Effector memory CD4-positive, alpha-beta T cell (primary cell): ENCODE data around the gene SFSWAP.

Experiments used
- DNase-seq, 3 donors: peaks; one replicate each; pipeline ENCODE4 v3.0.0-alpha.2; 2020
- H3K27ac ChIP-seq: 2 replicates; pipeline ENCODE4 v1.7.0; 2013; ENCODE audit warnings: mild to moderate bottlenecking, low read length, moderate library complexity; ENCODE audit not compliant: insufficient read depth, poor library complexity, severe bottlenecking
- H3K27me3 ChIP-seq: replicated peaks from 2 replicates; pipeline ENCODE4 v1.7.0; 2013; ENCODE audit warnings: mild to moderate bottlenecking, low read length; ENCODE audit not compliant: insufficient read depth, control insufficient read depth, poor library complexity, severe bottlenecking
- H3K36me3 ChIP-seq: 2 replicates; pipeline ENCODE4 v1.7.0; 2013; ENCODE audit warnings: mild to moderate bottlenecking, low read length, moderate library complexity; ENCODE audit not compliant: control insufficient read depth, insufficient read depth
- H3K4me1 ChIP-seq: 2 replicates; pipeline ENCODE4 v1.7.0; 2013; ENCODE audit warnings: low read length, mild to moderate bottlenecking; ENCODE audit not compliant: control insufficient read depth, insufficient read depth, poor library complexity, severe bottlenecking
- H3K4me3 ChIP-seq: 2 replicates; pipeline ENCODE4 v1.7.0; 2013; ENCODE audit warnings: low read length, low read depth, mild to moderate bottlenecking; ENCODE audit not compliant: insufficient read depth, poor library complexity, severe bottlenecking
- H3K9me3 ChIP-seq: 2 replicates; pipeline ENCODE4 v1.7.0; 2013; ENCODE audit warnings: mild to moderate bottlenecking, low read length, moderate library complexity; ENCODE audit not compliant: control insufficient read depth

Gene SFSWAP

GRCh38 chr12:131836193-131836592 is 125.3 kb downstream of the SFSWAP start:
- Histone ChIP-seq H3K4me3 (no peak overlapping the region), H3K4me1 (no peaks in the 10 kb centered on the region), H3K27ac (no peak overlapping the region), H3K27me3 (no peaks in the 10 kb centered on the region), H3K36me3 (no peaks in the 10 kb centered on the region), H3K9me3 (no peaks in the 10 kb centered on the region)
- DNase-seq, result no peak

- no peaks in the 10 kb centered on the region for H3K36me3 ChIP-seq
- H3K27me3 ChIP-seq, result no peaks in the 10 kb centered on the region
- DNase-seq, result no peak
Observed at GRCh38 chr12:131836714-131837397, 126.0 kb downstream of the SFSWAP start.

GRCh38 chr12:131840643-131841416 is 129.9 kb downstream of the SFSWAP start:
- Histone ChIP-seq H3K27ac (no peak overlapping the region), H3K4me3 (no peak overlapping the region), H3K9me3 (no peaks in the 10 kb centered on the region), H3K27me3 (no peaks in the 10 kb centered on the region), H3K4me1 (no peaks in the 10 kb centered on the region), H3K36me3 (no peaks in the 10 kb centered on the region)
- no peak for DNase-seq

More at GRCh38 chr12:131836714-131837397, 126.0 kb downstream of the SFSWAP start:
- Histone ChIP-seq H3K4me1 (no peaks in the 10 kb centered on the region), H3K9me3 (no peaks in the 10 kb centered on the region), H3K4me3 (no peak overlapping the region), H3K27ac (no peak overlapping the region)

GRCh38 chr12:131841547-131841946 is 130.7 kb downstream of the SFSWAP start:
- H3K4me3 ChIP-seq, result no peak overlapping the region
- no peaks in the 10 kb centered on the region for H3K27me3 ChIP-seq
- H3K27ac ChIP-seq, result no peak overlapping the region
- no peaks in the 10 kb centered on the region for H3K36me3 ChIP-seq
- H3K4me1 ChIP-seq, result no peaks in the 10 kb centered on the region
- no peaks in the 10 kb centered on the region for H3K9me3 ChIP-seq
- no peak for DNase-seq

GRCh38 chr12:131842169-131842568 is 131.3 kb downstream of the SFSWAP start:
- Histone ChIP-seq H3K27me3 (no peaks in the 10 kb centered on the region), H3K27ac (no peak overlapping the region), H3K4me3 (no peak overlapping the region), H3K36me3 (no peaks in the 10 kb centered on the region), H3K9me3 (no peaks in the 10 kb centered on the region), H3K4me1 (no peaks in the 10 kb centered on the region)
- DNase-seq, result no peak

- Histone ChIP-seq H3K27ac (no peak overlapping the region), H3K36me3 (no peaks in the 10 kb centered on the region), H3K27me3 (no peaks in the 10 kb centered on the region), H3K4me3 (no peak overlapping the region), H3K9me3 (no peaks in the 10 kb centered on the region), H3K4me1 (no peaks in the 10 kb centered on the region)
- DNase-seq, result no peak
Observed at GRCh38 chr12:131843527-131843926, 132.6 kb downstream of the SFSWAP start.

- Histone ChIP-seq H3K27me3 (no peaks in the 10 kb centered on the region), H3K27ac (no peak overlapping the region), H3K36me3 (no peaks in the 10 kb centered on the region), H3K4me1 (no peaks in the 10 kb centered on the region), H3K4me3 (no peak overlapping the region), H3K9me3 (no peaks in the 10 kb centered on the region)
- no peak for DNase-seq
Observed at GRCh38 chr12:131844140-131844539, 133.2 kb downstream of the SFSWAP start.

- no peaks in the 10 kb centered on the region for H3K36me3 ChIP-seq
- no peaks in the 10 kb centered on the region for H3K4me1 ChIP-seq
- H3K9me3 ChIP-seq, result no peaks in the 10 kb centered on the region
- no peak overlapping the region for H3K27ac ChIP-seq
- DNase-seq, result no peak
- no peak overlapping the region for H3K4me3 ChIP-seq
- H3K27me3 ChIP-seq, result no peaks in the 10 kb centered on the region
Observed at GRCh38 chr12:131844656-131845055, 133.8 kb downstream of the SFSWAP start.

GRCh38 chr12:131845121-131845520 is 134.2 kb downstream of the SFSWAP start:
- Histone ChIP-seq H3K27me3 (no peaks in the 10 kb centered on the region), H3K36me3 (no peaks in the 10 kb centered on the region), H3K9me3 (no peaks in the 10 kb centered on the region), H3K27ac (no peak overlapping the region), H3K4me1 (no peaks in the 10 kb centered on the region), H3K4me3 (no peak overlapping the region)
- no peak for DNase-seq

- H3K4me3 ChIP-seq, result no peak overlapping the region
- no peak for DNase-seq
- H3K27ac ChIP-seq, result no peak overlapping the region
- H3K36me3 ChIP-seq, result no peaks in the 10 kb centered on the region
- no peaks in the 10 kb centered on the region for H3K9me3 ChIP-seq
- no peaks in the 10 kb centered on the region for H3K4me1 ChIP-seq
- H3K27me3 ChIP-seq, result no peaks in the 10 kb centered on the region
Observed at GRCh38 chr12:131847456-131847855, 136.6 kb downstream of the SFSWAP start.
